PC-3 (cell line): ENCODE data around the gene MACROD2. TPM values are rescaled to one million over a fixed set of nuclear protein-coding genes. Genes with fewer than 3 reads are reported as not detected.

ENCODE experiments used
- ATAC-seq: fragments of 200-7000 bp; cut with Tn5 transposase; 2 replicates; pipeline ENCODE4 v1.9.1; 2020; ENCODE audit warnings: mild to moderate bottlenecking, moderate library complexity
- BruUV-seq: library from RNA; stranded (reverse); fragments of 400-500 nt; replicated peaks from 2 replicates; lab custom pipeline; 2021; lab: Mats Ljungman, UMichigan
- CTCF ChIA-PET: fragments of 300-600 bp; sonication (Branson Sonifier 250); formaldehyde crosslinking; loops from one replicate; lab custom pipeline; 2022; ENCODE audit warnings: antibody characterized with exemption; lab: Charles Lee
- POLR2A ChIA-PET: fragments of 300-600 bp; sonication (Branson Sonifier 250); formaldehyde crosslinking; loops from one replicate; lab custom pipeline; 2022; ENCODE audit warnings: antibody characterized with exemption; ENCODE audit not compliant: unreplicated experiment; lab: Charles Lee
- DNase-seq: peaks from one replicate; pipeline ENCODE4 v3.0.0-alpha.2; 2015
- H2AFZ ChIP-seq: fragments of 300-600 bp; sonication (generic); 2 replicates; pipeline ENCODE4 v1.6.0; 2016; ENCODE audit warnings: antibody characterized with exemption, low read length
- H3F3A ChIP-seq: fragments of 300-600 bp; sonication (generic); one replicate; pipeline ENCODE4 v1.6.0; 2017; ENCODE audit warnings: antibody characterized with exemption, low read length, control low read depth, mild to moderate bottlenecking; ENCODE audit not compliant: unreplicated experiment
- H3K27ac ChIP-seq: fragments of 300-600 bp; sonication (generic); 2 replicates; pipeline ENCODE4 v1.5.1; 2016; ENCODE audit warnings: mild to moderate bottlenecking, low read length
- H3K27me3 ChIP-seq: fragments of 300-600 bp; sonication (generic); 2 replicates; pipeline ENCODE4 v1.6.1; 2016; ENCODE audit warnings: low read length, mixed read lengths
- H3K36me3 ChIP-seq: fragments of 300-600 bp; sonication (generic); 2 replicates; pipeline ENCODE4 v1.6.1; 2016; ENCODE audit warnings: low read depth, mixed run types, low read length, mixed read lengths
- H3K4me1 ChIP-seq: fragments of 300-600 bp; sonication (generic); 2 replicates; pipeline ENCODE4 v1.5.1; 2016; ENCODE audit warnings: low read length; ENCODE audit not compliant: insufficient read depth
- H3K4me2 ChIP-seq: fragments of 300-600 bp; sonication (generic); 2 replicates; pipeline ENCODE4 v1.6.0; 2016; ENCODE audit warnings: low read length
- H3K4me3 ChIP-seq: fragments of 300-600 bp; sonication (generic); 2 replicates; pipeline ENCODE4 v1.5.1; 2016; ENCODE audit warnings: mild to moderate bottlenecking, low read length, mixed read lengths
- H3K79me2 ChIP-seq: fragments of 300-600 bp; sonication (generic); 2 replicates; pipeline ENCODE4 v1.6.1; 2017; ENCODE audit warnings: low read length, mixed read lengths
- H3K9ac ChIP-seq: fragments of 300-600 bp; sonication (generic); 2 replicates; pipeline ENCODE4 v1.6.0; 2016; ENCODE audit warnings: mild to moderate bottlenecking, low read length
- H3K9me2 ChIP-seq: fragments of 300-600 bp; sonication (generic); replicated peaks from 2 replicates; pipeline ENCODE4 v1.6.1; 2016; ENCODE audit warnings: mixed run types, low read length, mixed read lengths
- H3K9me3 ChIP-seq: fragments of 300-600 bp; sonication (generic); 2 replicates; pipeline ENCODE4 v1.6.1; 2016; ENCODE audit warnings: low read length, mixed read lengths
- H4K20me1 ChIP-seq: fragments of 300-600 bp; sonication (generic); 2 replicates; pipeline ENCODE4 v1.6.1; 2016; ENCODE audit warnings: low read length, mixed read lengths
- EZH2 ChIP-seq: fragments of 300-600 bp; sonication (generic); IDR thresholded peaks from one replicate; pipeline ENCODE4 v1.6.1; 2017; ENCODE audit warnings: antibody characterized with exemption, mild to moderate bottlenecking, low read length; ENCODE audit not compliant: unreplicated experiment
- EZH2phosphoT487 ChIP-seq: fragments of 300-600 bp; sonication (generic); IDR thresholded peaks from 2 replicates; pipeline ENCODE4 v1.6.1; 2018; ENCODE audit warnings: mild to moderate bottlenecking, antibody characterized with exemption, low read length, borderline replicate concordance
- intact Hi-C: fragments of 100-400 bp; cut with micrococcal nuclease; formaldehyde crosslinking; loops from 2 replicates; pipeline ENCODE4 v1.9.0; 2023
- total RNA-seq: library from RNA; depleted of rRNA; stranded (reverse); fragments of >200 nt; gene quantifications from 2 replicates; pipeline ENCODE4 v1.2.3, GENCODE V29; 2014
- TF ChIP-seq, protein P1 (sequence below): fragments of 300-600 bp; sonication (generic); conservative IDR thresholded peaks from 2 replicates; pipeline ENCODE4 v1.5.1; 2017; ENCODE audit warnings: antibody characterized with exemption, low read depth, mild to moderate bottlenecking, low read length

The MACROD2 gene
- total RNA-seq, 1 experiment from 2014 or later: 3.1 TPM

DNA sequence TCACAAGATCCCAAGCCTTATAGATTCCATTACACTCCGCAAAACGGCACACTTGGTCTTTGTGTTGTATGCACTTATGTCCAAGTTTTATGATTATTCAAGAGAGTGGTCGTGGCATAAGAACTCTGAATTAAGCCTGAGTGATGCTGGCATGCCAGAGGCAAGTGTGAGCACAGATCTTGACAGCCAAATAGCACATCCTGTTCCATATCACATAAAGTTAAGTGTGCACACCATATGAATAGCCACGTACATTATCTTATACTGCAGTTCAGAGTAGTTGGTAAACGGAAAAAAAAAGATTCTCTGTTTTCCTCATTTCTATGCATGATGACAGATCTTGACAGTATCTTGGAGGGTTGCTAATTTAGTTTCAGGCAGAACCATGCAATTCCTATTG is 1069.4 kb downstream of the MACROD2 start:
- Histone ChIP-seq H3K4me3 (no peak overlapping the region), H3K27me3 (no peaks in the 10 kb centered on the region), H3K9ac (no peak overlapping the region), H3K4me1 (no peaks in the 10 kb centered on the region), H2AFZ (no peak overlapping the region), H3F3A (no peaks in the 10 kb centered on the region), H3K9me2 (no peaks in the 10 kb centered on the region), H3K27ac (no peak overlapping the region), H3K4me2 (no peak overlapping the region), H4K20me1 (no peaks in the 10 kb centered on the region), H3K79me2 (no peaks in the 10 kb centered on the region), H3K36me3 (no peaks in the 10 kb centered on the region), H3K9me3 (no peaks in the 10 kb centered on the region)
- DNase-seq (no peak), ATAC-seq (no peak)
- POLR2A ChIA-PET: no interaction called here
- intact Hi-C loops: no loop called here
- TF ChIP-seq EZH2 (no peak), EZH2phosphoT487 (no peak)
- TF ChIP-seq, protein P1, sequence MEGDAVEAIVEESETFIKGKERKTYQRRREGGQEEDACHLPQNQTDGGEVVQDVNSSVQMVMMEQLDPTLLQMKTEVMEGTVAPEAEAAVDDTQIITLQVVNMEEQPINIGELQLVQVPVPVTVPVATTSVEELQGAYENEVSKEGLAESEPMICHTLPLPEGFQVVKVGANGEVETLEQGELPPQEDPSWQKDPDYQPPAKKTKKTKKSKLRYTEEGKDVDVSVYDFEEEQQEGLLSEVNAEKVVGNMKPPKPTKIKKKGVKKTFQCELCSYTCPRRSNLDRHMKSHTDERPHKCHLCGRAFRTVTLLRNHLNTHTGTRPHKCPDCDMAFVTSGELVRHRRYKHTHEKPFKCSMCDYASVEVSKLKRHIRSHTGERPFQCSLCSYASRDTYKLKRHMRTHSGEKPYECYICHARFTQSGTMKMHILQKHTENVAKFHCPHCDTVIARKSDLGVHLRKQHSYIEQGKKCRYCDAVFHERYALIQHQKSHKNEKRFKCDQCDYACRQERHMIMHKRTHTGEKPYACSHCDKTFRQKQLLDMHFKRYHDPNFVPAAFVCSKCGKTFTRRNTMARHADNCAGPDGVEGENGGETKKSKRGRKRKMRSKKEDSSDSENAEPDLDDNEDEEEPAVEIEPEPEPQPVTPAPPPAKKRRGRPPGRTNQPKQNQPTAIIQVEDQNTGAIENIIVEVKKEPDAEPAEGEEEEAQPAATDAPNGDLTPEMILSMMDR: no peak
- no TSS peak for BruUV-seq
- CTCF ChIA-PET: no interaction called here

DNA sequence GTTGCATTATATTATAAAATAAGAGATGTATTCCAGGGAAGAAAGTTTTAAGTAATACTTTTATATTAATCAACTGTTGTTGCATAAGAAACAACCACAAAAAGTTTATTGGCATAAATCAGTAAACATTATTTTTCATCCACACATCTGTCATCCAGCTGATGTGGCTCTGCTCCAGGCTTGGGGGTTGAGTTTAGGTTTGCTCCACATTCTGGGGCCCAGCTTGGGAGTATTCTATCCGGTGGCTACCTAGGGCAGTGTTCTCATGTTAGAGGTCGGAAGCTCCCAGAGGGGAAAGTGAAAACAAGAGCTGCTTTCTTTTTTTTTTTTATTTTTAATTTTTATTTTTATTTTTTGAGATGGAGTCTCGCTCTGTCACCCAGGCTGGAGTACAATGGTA is 1070.5 kb downstream of the MACROD2 start:
- H3K9me2 ChIP-seq: no peaks in the 10 kb centered on the region
- TF ChIP-seq EZH2phosphoT487 (no peak), EZH2 (no peak)
- TF ChIP-seq, protein P1: no peak
- H4K20me1 ChIP-seq: no peaks in the 10 kb centered on the region
- H2AFZ ChIP-seq: no peak overlapping the region
- no peak for DNase-seq
- no peak overlapping the region for H3K27ac ChIP-seq
- H3K36me3 ChIP-seq: no peaks in the 10 kb centered on the region
- no TSS peak for BruUV-seq
- H3K4me1 ChIP-seq: no peaks in the 10 kb centered on the region
- CTCF ChIA-PET: no interaction called here
- H3K9me3 ChIP-seq: no peaks in the 10 kb centered on the region
- H3K27me3 ChIP-seq: no peaks in the 10 kb centered on the region
- no peaks in the 10 kb centered on the region for H3K79me2 ChIP-seq
- H3K4me3 ChIP-seq: no peak overlapping the region
- intact Hi-C loops: no loop called here
- H3F3A ChIP-seq: no peaks in the 10 kb centered on the region
- no peak overlapping the region for H3K9ac ChIP-seq
- ATAC-seq: no peak
- H3K4me2 ChIP-seq: no peak overlapping the region
- POLR2A ChIA-PET: no interaction called here

GRCh38 chr20:15068486-15068885 is 1073.2 kb downstream of the MACROD2 start:
- intact Hi-C loops: no loop called here
- H4K20me1 ChIP-seq: no peaks in the 10 kb centered on the region
- no peaks in the 10 kb centered on the region for H3K9me3 ChIP-seq
- H3K9ac ChIP-seq: no peak overlapping the region
- ATAC-seq (no peak), DNase-seq (no peak)
- H3F3A ChIP-seq: no peaks in the 10 kb centered on the region
- no peak overlapping the region for H2AFZ ChIP-seq
- no peak overlapping the region for H3K4me3 ChIP-seq
- CTCF ChIA-PET: no interaction called here
- no peak overlapping the region for H3K27ac ChIP-seq
- POLR2A ChIA-PET: no interaction called here
- no peaks in the 10 kb centered on the region for H3K9me2 ChIP-seq
- H3K27me3 ChIP-seq: no peaks in the 10 kb centered on the region
- TF ChIP-seq, protein P1: no peak
- TF ChIP-seq EZH2 (no peak), EZH2phosphoT487 (no peak)
- H3K4me2 ChIP-seq: no peak overlapping the region
- no peaks in the 10 kb centered on the region for H3K79me2 ChIP-seq
- no peaks in the 10 kb centered on the region for H3K4me1 ChIP-seq
- no TSS peak for BruUV-seq
- H3K36me3 ChIP-seq: no peaks in the 10 kb centered on the region
